Gastrocnemius medialis (tissue), 4 donors: ENCODE measurements around the gene UBE2L6.

Experiments
- CTCF ChIP-seq, 5 experiments: fragments of 450-650 bp in 3 of 5; fragments of 200-600 bp in 2 of 5; sonication (generic) in 2 of 5; IDR thresholded peaks in 4 of 5; conservative IDR thresholded peaks in 1 of 5; 1 replicate in 4 of 5; 2 replicates in 1 of 5; pipeline ENCODE4 v1.5.1; 2016 to 2019; ENCODE audit warnings: antibody characterized with exemption in 5 of 5, mild to moderate bottlenecking in 3 of 5, moderate library complexity in 3 of 5
- POLR2A ChIP-seq, 2 donors: fragments of 450-650 bp; IDR thresholded peaks; one replicate each; pipeline ENCODE4 v1.6.1; 2017; ENCODE audit warnings: antibody characterized with exemption in 2 of 2, mild to moderate bottlenecking in 2 of 2, moderate library complexity in 2 of 2

- TF ChIP-seq POLR2A (IDR thresholded peaks at IDR 0.05) (no peak), CTCF (IDR thresholded peaks at IDR 0.05 in 4 of 5, conservative IDR thresholded peaks at IDR 0.05 in 1 of 5) (no peak)
These were observed 4.9 kb downstream of the UBE2L6 start for GRCh38 chr11:57562596-57562995.
